AG09319 (cell line): ENCODE results near the gene OPCML.
A peak's percentile ranks its signal among the peaks of the same experiment; 100 is the strongest.

Source experiments
- DNase-seq: peaks from one replicate; pipeline ENCODE4 v3.0.0-alpha.2; 2010; ENCODE audit warnings: low read depth; ENCODE audit errors: extremely low read depth
- CTCF ChIP-seq: IDR thresholded peaks from 2 replicates; pipeline ENCODE4 v1.5.1; 2011; ENCODE audit warnings: low read depth, mild to moderate bottlenecking, inconsistent platforms, low read length, moderate library complexity

Gene OPCML

GRCh38 chr11:132410383-132410782 lies 1121.9 kb downstream of the OPCML start:
- no peak for TF ChIP-seq CTCF
- no peak for DNase-seq

GRCh38 chr11:132409573-132410355 lies 1122.5 kb downstream of the OPCML start:
- no peak for DNase-seq
- TF ChIP-seq CTCF, result no peak

GRCh38 chr11:132408877-132409276 lies 1123.4 kb downstream of the OPCML start:
- TF ChIP-seq CTCF, result no peak
- no peak for DNase-seq

- DNase-seq, result no peak
- no peak for TF ChIP-seq CTCF
Observed at GRCh38 chr11:132405728-132406127, 1126.6 kb downstream of the OPCML start.

- DNase-seq, result peak; percentile 16
- TF ChIP-seq CTCF, result peak; percentile 68
Observed at GRCh38 chr11:132402071-132402684, 1130.1 kb downstream of the OPCML start.

GRCh38 chr11:132396318-132396717 lies 1136.0 kb downstream of the OPCML start:
- no peak for DNase-seq
- TF ChIP-seq CTCF, result no peak

- no peak for TF ChIP-seq CTCF
- DNase-seq, result no peak
Observed at GRCh38 chr11:132395434-132395833, 1136.9 kb downstream of the OPCML start.
